22Rv1 (cell line): Measurements from ENCODE around the gene C2orf42.

Source experiments
- H3K27ac ChIP-seq: fragments of 450-650 bp; 2 replicates; pipeline ENCODE4 v1.5.1; 2017
- ZFX ChIP-seq: fragments of 450-650 bp; IDR thresholded peaks from 2 replicates; pipeline ENCODE4 v1.6.1; 2017; ENCODE audit warnings: antibody characterized with exemption, borderline replicate concordance
- TF ChIP-seq, protein P1 (sequence below): fragments of 450-650 bp; IDR thresholded peaks from 2 replicates; pipeline ENCODE4 v1.5.1; 2017; ENCODE audit warnings: mild to moderate bottlenecking

Gene C2orf42

DNA sequence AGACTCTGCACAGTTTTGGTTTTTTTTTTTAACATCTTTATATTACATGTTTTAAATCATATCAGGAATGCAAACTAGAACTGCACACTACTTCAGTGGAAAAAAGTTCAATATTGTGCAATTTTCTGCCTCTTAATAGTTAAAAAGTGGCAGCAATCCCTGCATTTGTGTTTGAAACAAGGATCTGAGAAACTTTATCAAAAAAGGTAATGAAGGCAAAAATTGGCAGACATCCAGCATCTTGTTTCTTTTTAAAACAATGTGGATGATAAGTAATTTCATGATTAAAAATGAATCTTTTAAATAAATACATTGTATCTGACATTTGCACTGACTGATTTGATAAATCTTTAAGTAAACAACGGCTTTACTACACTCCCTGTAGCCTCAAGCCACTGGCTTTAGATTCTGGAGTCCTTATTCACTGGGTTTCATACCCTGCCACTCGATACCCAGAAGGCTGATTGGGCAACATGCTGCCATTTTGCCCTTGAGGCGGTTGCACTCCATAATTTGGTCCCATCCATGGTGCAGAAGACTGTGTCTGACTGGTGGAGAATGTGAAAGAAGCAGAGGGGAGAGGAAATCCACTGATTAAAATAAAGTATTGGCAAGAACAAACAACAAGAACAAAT, 21.6 kb upstream of the C2orf42 start:
- TF ChIP-seq, protein P1, sequence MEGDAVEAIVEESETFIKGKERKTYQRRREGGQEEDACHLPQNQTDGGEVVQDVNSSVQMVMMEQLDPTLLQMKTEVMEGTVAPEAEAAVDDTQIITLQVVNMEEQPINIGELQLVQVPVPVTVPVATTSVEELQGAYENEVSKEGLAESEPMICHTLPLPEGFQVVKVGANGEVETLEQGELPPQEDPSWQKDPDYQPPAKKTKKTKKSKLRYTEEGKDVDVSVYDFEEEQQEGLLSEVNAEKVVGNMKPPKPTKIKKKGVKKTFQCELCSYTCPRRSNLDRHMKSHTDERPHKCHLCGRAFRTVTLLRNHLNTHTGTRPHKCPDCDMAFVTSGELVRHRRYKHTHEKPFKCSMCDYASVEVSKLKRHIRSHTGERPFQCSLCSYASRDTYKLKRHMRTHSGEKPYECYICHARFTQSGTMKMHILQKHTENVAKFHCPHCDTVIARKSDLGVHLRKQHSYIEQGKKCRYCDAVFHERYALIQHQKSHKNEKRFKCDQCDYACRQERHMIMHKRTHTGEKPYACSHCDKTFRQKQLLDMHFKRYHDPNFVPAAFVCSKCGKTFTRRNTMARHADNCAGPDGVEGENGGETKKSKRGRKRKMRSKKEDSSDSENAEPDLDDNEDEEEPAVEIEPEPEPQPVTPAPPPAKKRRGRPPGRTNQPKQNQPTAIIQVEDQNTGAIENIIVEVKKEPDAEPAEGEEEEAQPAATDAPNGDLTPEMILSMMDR = no peak
- TF ChIP-seq ZFX = no peak
- no peak overlapping the region for H3K27ac ChIP-seq

DNA sequence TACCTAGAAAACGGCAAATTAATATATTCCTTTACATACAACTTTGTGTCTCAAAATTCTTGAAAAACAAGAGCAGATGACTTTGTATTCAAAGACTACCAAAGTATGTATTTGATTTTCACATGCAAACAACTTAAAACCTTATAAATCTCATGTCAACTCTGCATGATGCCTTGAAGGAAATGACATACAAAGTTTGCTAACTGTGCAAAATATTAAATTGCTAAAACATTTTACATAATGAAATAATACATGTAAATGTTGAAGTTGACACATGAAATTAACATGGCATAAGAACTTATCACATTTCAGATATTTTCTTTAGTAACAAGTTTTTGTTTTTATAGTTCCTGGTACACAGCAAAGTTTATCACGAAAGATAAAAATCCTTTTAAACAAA, 20.8 kb upstream of the C2orf42 start:
- no peak overlapping the region for H3K27ac ChIP-seq
- TF ChIP-seq, protein P1 = no peak
- TF ChIP-seq ZFX = no peak

DNA sequence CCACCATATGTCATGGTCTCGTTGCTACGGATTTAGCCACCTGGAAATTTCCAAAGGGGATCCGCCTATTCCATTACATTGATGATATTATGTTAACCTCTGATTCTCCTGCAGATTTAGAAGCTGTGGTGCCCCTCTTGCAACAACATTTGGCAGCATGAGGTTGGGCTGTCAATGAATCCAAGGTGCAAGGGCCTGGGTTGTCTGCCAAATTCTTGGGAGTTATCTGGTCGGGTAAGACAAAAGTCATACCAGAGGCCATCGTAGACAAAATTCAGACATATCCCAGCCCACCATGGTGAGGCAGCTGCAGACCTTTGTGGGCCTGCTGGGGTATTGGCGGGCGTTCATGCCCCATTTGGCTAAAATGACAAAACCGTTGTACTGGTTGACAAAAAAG, 13.6 kb upstream of the C2orf42 start:
- TF ChIP-seq ZFX = no peak
- TF ChIP-seq, protein P1 = no peak
- no peak overlapping the region for H3K27ac ChIP-seq

DNA sequence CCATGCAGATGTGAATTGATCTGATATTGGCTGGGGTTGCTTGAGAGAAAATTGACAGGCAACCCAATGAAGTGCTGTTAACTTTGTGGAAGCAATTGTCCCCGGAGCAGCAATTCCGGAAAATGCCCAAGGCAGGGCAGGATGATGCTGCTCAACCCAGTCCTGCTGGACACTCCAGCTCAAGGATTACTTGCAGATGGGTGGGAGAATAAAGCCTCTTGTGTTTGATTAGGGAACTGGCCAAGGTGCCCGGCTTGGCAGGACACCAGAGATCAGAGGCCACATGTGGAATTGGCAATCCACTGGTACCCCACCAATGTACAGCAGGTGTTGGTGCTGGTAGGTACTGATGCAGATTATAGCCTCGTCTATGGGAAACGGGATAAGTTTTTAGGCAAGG, 12.3 kb upstream of the C2orf42 start:
- H3K27ac ChIP-seq = no peak overlapping the region
- TF ChIP-seq ZFX = no peak
- TF ChIP-seq, protein P1 = no peak

DNA sequence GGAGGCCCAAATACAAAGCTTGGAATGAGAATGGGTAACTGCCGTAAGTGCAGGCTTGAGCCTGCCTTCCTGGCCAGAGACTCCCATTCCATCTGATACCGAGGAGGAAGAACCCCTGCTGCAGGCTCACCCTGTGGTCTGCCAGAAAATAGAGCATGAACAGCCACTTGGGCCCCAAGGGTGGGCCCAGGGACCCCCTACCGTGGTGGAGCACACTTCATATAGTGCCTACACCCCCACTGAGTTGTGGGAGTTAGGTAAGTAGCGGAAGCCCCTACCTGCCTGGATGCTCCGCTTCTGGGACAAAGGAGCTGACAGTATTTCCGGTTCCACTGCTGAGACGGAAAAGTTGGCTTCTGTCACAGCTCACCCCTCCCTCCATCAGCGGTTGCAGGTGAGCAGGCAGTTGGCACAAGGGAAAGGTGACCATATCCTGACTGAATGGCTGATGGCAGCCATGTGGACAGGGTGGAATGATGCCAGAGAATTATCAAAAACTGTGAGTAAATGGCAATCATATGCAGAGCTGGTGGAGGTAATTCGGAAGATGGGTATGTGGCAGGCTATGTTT, 11.5 kb upstream of the C2orf42 start:
- no peak overlapping the region for H3K27ac ChIP-seq
- no peak for TF ChIP-seq ZFX
- TF ChIP-seq, protein P1 = no peak

DNA sequence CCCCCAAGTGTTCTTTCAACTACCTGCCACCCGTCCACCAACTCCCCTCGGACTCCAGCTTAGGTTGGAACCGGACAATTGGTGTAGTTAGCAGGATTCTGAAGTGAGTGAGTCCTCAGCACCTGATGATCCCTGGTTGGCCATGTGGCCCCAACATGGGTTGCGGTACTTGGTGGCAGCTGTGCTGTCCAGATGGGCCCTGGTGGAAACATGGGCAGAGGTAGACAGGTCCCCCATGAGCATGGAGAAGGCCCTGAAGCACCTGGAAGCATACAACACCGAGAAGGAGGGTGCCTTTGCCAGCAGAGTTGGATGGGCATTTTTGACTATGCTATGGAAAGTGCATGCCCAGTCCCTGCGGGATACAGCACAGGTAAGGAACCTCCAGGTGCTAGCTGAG, 11.0 kb upstream of the C2orf42 start:
- H3K27ac ChIP-seq = no peak overlapping the region
- TF ChIP-seq, protein P1 = no peak
- no peak for TF ChIP-seq ZFX

DNA sequence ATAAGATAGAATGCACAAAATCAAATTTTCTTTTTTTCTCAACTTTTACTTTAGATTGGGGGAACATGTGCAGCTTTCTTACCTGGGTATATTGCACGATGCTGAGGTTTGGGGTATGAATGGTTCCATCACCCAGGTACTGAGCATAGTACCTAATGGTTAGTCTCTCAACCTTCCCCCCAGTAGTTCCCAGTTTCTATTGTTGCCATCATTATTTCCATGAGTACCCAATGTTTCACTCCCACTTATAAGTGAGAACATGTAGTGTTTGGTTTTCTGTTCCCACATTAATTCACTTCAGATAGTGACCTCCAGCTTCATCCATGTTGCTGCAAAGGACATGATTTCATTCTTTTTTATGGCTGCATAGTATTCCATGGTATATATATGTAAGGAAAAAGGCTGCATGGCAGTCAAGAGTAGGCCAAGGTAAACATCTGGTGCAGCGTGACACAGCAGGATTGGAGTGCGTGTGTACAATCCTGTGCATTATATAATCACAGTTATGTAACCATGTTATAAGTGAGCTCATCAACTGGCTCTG, 10.5 kb upstream of the C2orf42 start:
- TF ChIP-seq, protein P1 = no peak
- TF ChIP-seq ZFX = no peak
- no peak overlapping the region for H3K27ac ChIP-seq
